Mesenchymal stem cell (in vitro differentiated cells and primary cell): ENCODE measurements around the gene PARD3.

Source experiments
- DNase-seq: peaks from one replicate; pipeline ENCODE4 v3.0.0-alpha.2; 2013
- H2AFZ ChIP-seq: one replicate; pipeline ENCODE4 v1.6.1; 2013; ENCODE audit warnings: low read depth, mild to moderate bottlenecking, control low read depth, inconsistent platforms, low read length, moderate library complexity
- H2AK5ac ChIP-seq: 2 replicates; pipeline ENCODE4 v1.6.1; 2013; ENCODE audit warnings: low read length, moderate library complexity, mild to moderate bottlenecking, inconsistent platforms; ENCODE audit not compliant: severe bottlenecking
- H2BK120ac ChIP-seq: one replicate; pipeline ENCODE4 v1.6.1; 2013; ENCODE audit warnings: low read depth, mild to moderate bottlenecking, inconsistent platforms, low read length, moderate library complexity
- H2BK12ac ChIP-seq, 2 experiments: one replicate each; pipeline ENCODE4 v1.6.1; 2013; ENCODE audit warnings: inconsistent platforms in 2 of 2, low read length in 2 of 2, mild to moderate bottlenecking in 2 of 2, moderate library complexity in 2 of 2, control low read depth in 1 of 2
- H2BK15ac ChIP-seq: one replicate; pipeline ENCODE4 v1.6.1; 2013; ENCODE audit warnings: mild to moderate bottlenecking, low read depth, inconsistent platforms; ENCODE audit not compliant: poor library complexity, severe bottlenecking
- H2BK5ac ChIP-seq: 2 replicates; pipeline ENCODE4 v1.6.1; 2013; ENCODE audit warnings: low read depth, mild to moderate bottlenecking, low read length, control low read depth, inconsistent platforms; ENCODE audit not compliant: poor library complexity, severe bottlenecking
- H3K14ac ChIP-seq, 2 experiments: one replicate each; pipeline ENCODE4 v1.6.1; 2013; ENCODE audit warnings: inconsistent platforms in 2 of 2, low read length in 2 of 2, control low read depth in 1 of 2, mild to moderate bottlenecking in 1 of 2, moderate library complexity in 1 of 2
- H3K18ac ChIP-seq, 2 experiments: one replicate each; pipeline ENCODE4 v1.6.1; 2013; ENCODE audit warnings: inconsistent platforms in 2 of 2, low read length in 2 of 2, control low read depth in 1 of 2, low read depth in 1 of 2, mild to moderate bottlenecking in 1 of 2
- H3K23ac ChIP-seq, 2 experiments: one replicate each; pipeline ENCODE4 v1.6.1; 2013; ENCODE audit warnings: inconsistent platforms in 2 of 2, low read length in 2 of 2, mild to moderate bottlenecking in 2 of 2, moderate library complexity in 2 of 2, control low read depth in 1 of 2
- H3K27ac ChIP-seq: 2 replicates; pipeline ENCODE4 v1.5.1; 2013; ENCODE audit warnings: mild to moderate bottlenecking, moderate library complexity, low read length, control low read depth, inconsistent platforms; ENCODE audit not compliant: poor library complexity, severe bottlenecking
- H3K27me3 ChIP-seq, 2 experiments: 2 replicates each; pipeline versions ENCODE4 v1.6.1 to v1.7.0; 2013; ENCODE audit warnings: low read length in 2 of 2, mild to moderate bottlenecking in 2 of 2, moderate library complexity in 2 of 2, control low read depth in 1 of 2, inconsistent platforms in 1 of 2; ENCODE audit not compliant: control insufficient read depth in 1 of 2, insufficient read depth in 1 of 2
- H3K36me3 ChIP-seq, 2 experiments: 2 replicates each; pipeline versions ENCODE4 v1.6.1 to v1.7.0; 2013; ENCODE audit warnings: low read length in 2 of 2, control low read depth in 1 of 2, inconsistent platforms in 1 of 2, low read depth in 1 of 2, mild to moderate bottlenecking in 1 of 2; ENCODE audit not compliant: insufficient read depth in 2 of 2, control insufficient read depth in 1 of 2
- H3K4ac ChIP-seq, 2 experiments: one replicate each; pipeline ENCODE4 v1.6.1; 2013; ENCODE audit warnings: inconsistent platforms in 2 of 2, low read length in 2 of 2, mild to moderate bottlenecking in 2 of 2, moderate library complexity in 2 of 2, control low read depth in 1 of 2, low read depth in 1 of 2
- H3K4me1 ChIP-seq: 2 replicates; pipeline ENCODE4 v1.6.1; 2013; ENCODE audit warnings: low read depth, low read length, control low read depth; ENCODE audit not compliant: control insufficient read depth, insufficient read depth
- H3K4me2 ChIP-seq: 2 replicates; pipeline ENCODE4 v1.6.1; 2013; ENCODE audit warnings: low read length, mild to moderate bottlenecking, inconsistent platforms; ENCODE audit not compliant: poor library complexity, severe bottlenecking
- H3K4me3 ChIP-seq, 2 experiments: 2 replicates each; pipeline versions ENCODE4 v1.5.1 to v1.7.0; 2013; ENCODE audit warnings: low read length in 2 of 2, mild to moderate bottlenecking in 2 of 2, control low read depth in 1 of 2, low read depth in 1 of 2; ENCODE audit not compliant: insufficient read depth in 1 of 2
- H3K79me1 ChIP-seq: replicated peaks from 2 replicates; pipeline ENCODE4 v1.6.1; 2013; ENCODE audit warnings: mild to moderate bottlenecking, control low read depth, low read length, inconsistent platforms; ENCODE audit not compliant: poor library complexity, severe bottlenecking
- H3K9ac ChIP-seq: 2 replicates; pipeline ENCODE4 v1.7.0; 2013; ENCODE audit warnings: mild to moderate bottlenecking, low read length, moderate library complexity
- H3K9me3 ChIP-seq: 2 replicates; pipeline ENCODE4 v1.7.0; 2013; ENCODE audit warnings: mild to moderate bottlenecking, low read length; ENCODE audit not compliant: control insufficient read depth
- H4K8ac ChIP-seq: one replicate; pipeline ENCODE4 v1.6.1; 2013; ENCODE audit warnings: inconsistent platforms, mild to moderate bottlenecking, low read length, moderate library complexity
- H4K91ac ChIP-seq: one replicate; pipeline ENCODE4 v1.6.1; 2013; ENCODE audit warnings: mild to moderate bottlenecking, low read length, inconsistent platforms
- WGBS: methylation state at CpG from one replicate; pipeline ENCODE4 v1.1.7; 2013; ENCODE audit warnings: mixed read lengths; 5-methylcytosine and 5-hydroxymethylcytosine counted together

PARD3 gene

DNA sequence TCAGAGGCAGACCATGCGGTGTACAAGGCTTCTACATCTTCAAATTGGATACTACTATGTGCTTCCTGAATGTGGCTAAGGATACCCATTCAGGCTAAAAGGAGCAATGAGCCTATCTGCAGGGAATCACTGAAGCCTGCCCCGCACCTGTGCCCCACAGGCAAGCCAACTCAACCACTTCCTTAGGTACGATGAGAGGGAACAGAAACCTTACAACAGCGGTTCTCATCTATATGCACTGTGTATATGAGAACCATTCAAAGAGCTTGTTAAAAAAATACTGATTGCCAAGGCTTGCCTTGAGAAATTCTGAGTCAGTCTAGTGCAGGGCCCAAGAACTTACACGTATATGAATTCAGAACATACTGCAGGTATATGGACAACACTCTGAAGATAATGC lies 679.6 kb downstream of the PARD3 start:
- Histone ChIP-seq H3K4ac (no peak overlapping the region), H2BK12ac (no peak overlapping the region), H3K36me3 (peaks cover 1 to 11% of the 10 kb centered on the region in 2 experiments), H2AFZ (no peak overlapping the region), H3K27me3 (no peaks in the 10 kb centered on the region), H4K8ac (no peak overlapping the region), H3K79me1 (peaks cover 23% of the 10 kb centered on the region), H3K4me1 (no peaks in the 10 kb centered on the region), H2BK15ac (no peak overlapping the region), H3K18ac (no peak overlapping the region), H3K14ac (no peak overlapping the region), H2AK5ac (no peak overlapping the region), H2BK120ac (no peak overlapping the region), H3K27ac (no peak overlapping the region), H3K9me3 (no peaks in the 10 kb centered on the region), H2BK5ac (no peak overlapping the region), H3K4me2 (no peak overlapping the region), H3K4me3 (no peak overlapping the region), H3K23ac (no peak overlapping the region), H4K91ac (no peak overlapping the region), H3K9ac (no peak overlapping the region)
- no peak for DNase-seq
- 98% methylated on average over 5 of the region's 5 CpGs for WGBS

DNA sequence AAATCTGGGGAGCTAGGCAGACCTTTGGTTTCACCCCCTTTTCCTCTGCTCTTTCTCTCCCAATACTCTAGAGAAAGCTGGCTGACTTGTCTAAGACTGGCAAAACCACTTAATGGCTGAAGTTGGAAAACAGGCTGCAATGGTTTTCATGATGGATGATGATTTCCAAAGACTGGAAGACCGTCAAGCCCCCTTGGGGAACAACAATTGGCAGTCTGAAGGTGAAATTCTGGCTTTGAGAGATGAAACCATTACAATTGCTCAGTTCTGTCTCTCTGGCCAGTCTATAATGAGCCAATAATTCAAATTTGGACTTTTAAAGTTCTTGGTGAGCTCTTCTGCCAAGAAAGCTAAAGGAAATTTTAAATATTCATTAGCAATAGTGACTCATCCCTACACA lies 680.5 kb downstream of the PARD3 start:
- H3K27me3 ChIP-seq: no peaks in the 10 kb centered on the region
- no peaks in the 10 kb centered on the region for H3K4me1 ChIP-seq
- no peaks in the 10 kb centered on the region for H3K9me3 ChIP-seq
- H4K91ac ChIP-seq: no peak overlapping the region
- peaks cover 23% of the 10 kb centered on the region for H3K79me1 ChIP-seq
- H3K23ac ChIP-seq: no peak overlapping the region
- no peak overlapping the region for H4K8ac ChIP-seq
- no peak for DNase-seq
- H2BK5ac ChIP-seq: no peak overlapping the region
- no peak overlapping the region for H2AK5ac ChIP-seq
- no peak overlapping the region for H3K18ac ChIP-seq
- WGBS: 80% methylated on average over 1 of the region's 1 CpG
- H2BK15ac ChIP-seq: no peak overlapping the region
- H2BK12ac ChIP-seq: no peak overlapping the region
- H3K4ac ChIP-seq: no peak overlapping the region
- no peak overlapping the region for H3K27ac ChIP-seq
- no peak overlapping the region for H2AFZ ChIP-seq
- H3K4me2 ChIP-seq: no peak overlapping the region
- H3K14ac ChIP-seq: no peak overlapping the region
- no peak overlapping the region for H2BK120ac ChIP-seq
- H3K36me3 ChIP-seq: peaks cover 3 to 11% of the 10 kb centered on the region in 2 experiments
- no peak overlapping the region for H3K4me3 ChIP-seq
- no peak overlapping the region for H3K9ac ChIP-seq

DNA sequence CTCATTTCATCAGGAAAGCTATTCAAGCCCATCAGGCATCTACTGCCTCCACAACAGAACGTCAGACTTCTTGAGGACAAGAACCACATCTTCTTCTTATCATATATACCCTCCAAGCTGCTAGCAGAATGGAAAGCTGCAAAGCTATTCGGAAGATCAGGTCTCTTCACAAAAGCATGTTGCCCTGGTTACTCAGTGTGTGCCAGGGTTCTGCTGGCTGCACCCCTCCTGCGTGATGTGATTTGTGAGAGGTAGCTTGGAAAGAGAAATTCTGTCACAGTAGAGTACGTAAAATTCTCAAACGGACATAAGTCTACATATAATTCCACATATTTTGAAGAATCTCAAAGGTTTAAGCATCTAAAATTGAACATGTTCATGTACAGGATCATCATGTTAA lies 681.7 kb downstream of the PARD3 start:
- Histone ChIP-seq H2BK120ac (no peak overlapping the region), H3K9me3 (no peaks in the 10 kb centered on the region), H3K18ac (no peak overlapping the region), H3K4me3 (no peak overlapping the region), H3K4ac (no peak overlapping the region), H3K4me1 (no peaks in the 10 kb centered on the region), H3K27me3 (no peaks in the 10 kb centered on the region), H2AFZ (no peak overlapping the region), H3K79me1 (peaks cover 23% of the 10 kb centered on the region), H3K4me2 (no peak overlapping the region), H2BK5ac (no peak overlapping the region), H4K8ac (no peak overlapping the region), H4K91ac (no peak overlapping the region), H3K23ac (no peak overlapping the region), H2BK12ac (no peak overlapping the region), H3K9ac (no peak overlapping the region), H3K36me3 (peaks cover 3 to 14% of the 10 kb centered on the region in 2 experiments), H3K27ac (no peak overlapping the region), H2AK5ac (no peak overlapping the region), H2BK15ac (no peak overlapping the region), H3K14ac (no peak overlapping the region)
- DNase-seq: no peak
- 100% methylated on average over 2 of the region's 5 CpGs for WGBS

DNA sequence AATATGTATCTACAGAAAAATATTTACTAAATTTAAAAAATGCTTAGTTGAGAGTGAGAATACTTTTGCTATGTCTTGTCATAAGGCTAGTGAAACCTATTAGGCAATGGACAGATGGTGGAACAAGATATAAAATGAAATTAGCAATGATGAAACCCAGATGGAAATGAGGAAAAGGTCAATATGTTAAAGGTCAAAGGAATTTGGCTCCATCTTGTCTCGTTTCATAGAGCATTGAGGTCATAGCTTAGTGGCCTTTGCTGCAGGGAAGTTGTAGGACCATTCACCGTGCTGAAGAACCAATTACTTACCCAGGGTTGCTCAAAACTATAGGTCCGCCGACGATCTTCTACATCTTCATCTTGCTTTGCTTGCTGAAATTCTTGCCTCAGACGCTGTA lies 683.9 kb downstream of the PARD3 start:
- H3K14ac ChIP-seq: no peak overlapping the region
- H3K4ac ChIP-seq: no peak overlapping the region
- H3K4me1 ChIP-seq: no peaks in the 10 kb centered on the region
- no peak overlapping the region for H2AFZ ChIP-seq
- no peak overlapping the region for H2BK120ac ChIP-seq
- no peak overlapping the region for H3K27ac ChIP-seq
- no peak overlapping the region for H3K4me3 ChIP-seq
- H2BK12ac ChIP-seq: peak overlapping the region in 1 of 2 experiments; percentile 71
- no peaks in the 10 kb centered on the region for H3K9me3 ChIP-seq
- H3K9ac ChIP-seq: no peak overlapping the region
- H4K8ac ChIP-seq: no peak overlapping the region
- H3K79me1 ChIP-seq: peaks cover 19% of the 10 kb centered on the region
- no peak overlapping the region for H2AK5ac ChIP-seq
- WGBS: 93% methylated on average over 6 of the region's 6 CpGs
- no peak overlapping the region for H4K91ac ChIP-seq
- peaks cover 3 to 11% of the 10 kb centered on the region in 2 experiments for H3K36me3 ChIP-seq
- no peak overlapping the region for H3K23ac ChIP-seq
- H3K27me3 ChIP-seq: no peaks in the 10 kb centered on the region
- H3K4me2 ChIP-seq: no peak overlapping the region
- no peak for DNase-seq
- no peak overlapping the region for H3K18ac ChIP-seq
- no peak overlapping the region for H2BK15ac ChIP-seq
- no peak overlapping the region for H2BK5ac ChIP-seq
